HepG2 (cell line): ENCODE measurements around the gene MYL6B. TPM values are rescaled to one million over a fixed set of nuclear protein-coding genes. Genes with fewer than 3 reads are reported as not detected.

Experiments used
- ARID4A ChIP-seq: sonication (generic); formaldehyde crosslinking; IDR thresholded peaks from 2 replicates; pipeline ENCODE4 v1.5.0; 2020; ENCODE audit warnings: mild to moderate bottlenecking, missing genetic modification reagents, borderline replicate concordance
- CEBPB ChIP-seq: IDR thresholded peaks from 2 replicates; pipeline ENCODE4 v1.6.1; 2011; ENCODE audit warnings: low read depth, low read length, improper control_type of control experiment, borderline replicate concordance
- CHCHD3 ChIP-seq: sonication (generic); formaldehyde crosslinking; IDR thresholded peaks from 2 replicates; pipeline ENCODE4 v1.8.0; 2022; ENCODE audit warnings: mild to moderate bottlenecking, missing genetic modification reagents, moderate library complexity
- DMAP1 ChIP-seq: IDR thresholded peaks from 2 replicates; pipeline ENCODE4 v1.6.1; 2016
- GMEB1 ChIP-seq: sonication (generic); formaldehyde crosslinking; IDR thresholded peaks from 2 replicates; pipeline ENCODE4 v1.5.1; 2020; ENCODE audit warnings: missing genetic modification reagents, mild to moderate bottlenecking, borderline replicate concordance
- HHEX ChIP-seq: IDR thresholded peaks from 2 replicates; pipeline ENCODE4 v1.6.1; 2016; ENCODE audit warnings: control low read depth
- MTF2 ChIP-seq: sonication (generic); formaldehyde crosslinking; IDR thresholded peaks from 2 replicates; pipeline ENCODE4 v1.5.0; 2020; ENCODE audit warnings: missing genetic modification reagents, borderline replicate concordance
- NFKB2 ChIP-seq: sonication (generic); formaldehyde crosslinking; IDR thresholded peaks from 2 replicates; pipeline ENCODE4 v1.4.0; 2020; ENCODE audit warnings: missing genetic modification reagents, borderline replicate concordance
- RAD51 ChIP-seq: fragments of 450-650 bp; IDR thresholded peaks from 2 replicates; pipeline ENCODE4 v1.6.1; 2016; ENCODE audit warnings: borderline replicate concordance
- SALL1 ChIP-seq: sonication (generic); formaldehyde crosslinking; IDR thresholded peaks from 2 replicates; pipeline ENCODE4 v1.8.0; 2022; ENCODE audit warnings: mild to moderate bottlenecking, missing genetic modification reagents
- TRIM24 ChIP-seq: sonication (generic); formaldehyde crosslinking; IDR thresholded peaks from 2 replicates; pipeline ENCODE4 v1.8.0; 2022; ENCODE audit warnings: mild to moderate bottlenecking, missing genetic modification reagents
- WIZ ChIP-seq: sonication (generic); formaldehyde crosslinking; IDR thresholded peaks from 2 replicates; pipeline ENCODE4 v1.5.1; 2020; ENCODE audit warnings: mild to moderate bottlenecking, missing genetic modification reagents
- ZFP1 ChIP-seq: IDR thresholded peaks from 2 replicates; pipeline ENCODE4 v1.6.1; 2016
- ZNF121 ChIP-seq: sonication (generic); formaldehyde crosslinking; IDR thresholded peaks from 2 replicates; pipeline ENCODE4 v1.5.0; 2020; ENCODE audit warnings: mild to moderate bottlenecking, missing genetic modification reagents
- ZNF207 ChIP-seq: fragments of 450-650 bp; IDR thresholded peaks from 2 replicates; pipeline ENCODE4 v1.6.1; 2016; ENCODE audit warnings: antibody characterized with exemption, borderline replicate concordance
- ZNF503 ChIP-seq: sonication (generic); formaldehyde crosslinking; IDR thresholded peaks from 2 replicates; pipeline ENCODE4 v1.4.0; 2020; ENCODE audit warnings: missing genetic modification reagents
- ZNF710 ChIP-seq: sonication (generic); formaldehyde crosslinking; IDR thresholded peaks from 2 replicates; pipeline ENCODE4 v1.5.0; 2020; ENCODE audit warnings: mild to moderate bottlenecking, missing genetic modification reagents, borderline replicate concordance
- ZXDC ChIP-seq: sonication (generic); formaldehyde crosslinking; IDR thresholded peaks from 2 replicates; pipeline ENCODE4 v1.5.0; 2020; ENCODE audit warnings: mild to moderate bottlenecking, missing genetic modification reagents
- polyA plus RNA-seq, 8 experiments: library from polyadenylated mRNA; depleted of rRNA in 3 of 8; stranded (reverse) in 7 of 8; unstranded in 1 of 8; fragments of >200 nt; fragmentation: Illumina TruSeq in 4 of 8; extraction: Trizol in 4 of 8; gene quantifications; 2 replicates each; pipeline versions ENCODE4 v1.2.1 to v1.2.3, GENCODE V29; 2011 to 2016; ENCODE audit warnings: low read depth in 4 of 8, missing spikeins in 1 of 8, mixed read lengths in 1 of 8; ENCODE audit not compliant: insufficient read depth in 1 of 8
- total RNA-seq, 5 experiments: library from RNA; depleted of rRNA; stranded (reverse); fragments of >200 nt; fragmentation: Illumina TruSeq; extraction: Trizol; gene quantifications; 2 replicates each; pipeline ENCODE4 v1.2.3, GENCODE V29; 2016; ENCODE audit warnings: low read depth in 1 of 5

Gene MYL6B
- total and polyA plus RNA-seq, 2 of the 13 experiments (the other 11 are each of a cell fraction or from before 2014, with no cell fraction given), result 75.7 to 88.7 TPM

GRCh38 chr12:56206452-56207166, 54.2 kb downstream of the MYL6B start (continued):
- no peak for TF ChIP-seq NFKB2 (CRISPR knock-in tag)
- no peak for TF ChIP-seq ZXDC
- no peak for TF ChIP-seq CHCHD3 (CRISPR knock-in tag)
- TF ChIP-seq MTF2 (CRISPR knock-in tag), result no peak
- TF ChIP-seq TRIM24, result no peak
- no peak for TF ChIP-seq ZNF710 (CRISPR knock-in tag)
- peak; percentile 29; the same call in 1 of the 2 replicates for TF ChIP-seq SALL1 (CRISPR knock-in tag)
- no peak for TF ChIP-seq DMAP1 (CRISPR knock-in tag)
- no peak for TF ChIP-seq CEBPB
- no peak for TF ChIP-seq HHEX (CRISPR knock-in tag)
- no peak for TF ChIP-seq ZNF121
- no peak for TF ChIP-seq GMEB1 (CRISPR knock-in tag)
- no peak for TF ChIP-seq ZNF207
- TF ChIP-seq RAD51, result no peak
- TF ChIP-seq ZNF503 (CRISPR knock-in tag), result no peak
- no peak for TF ChIP-seq ZFP1 (CRISPR knock-in tag)
- TF ChIP-seq WIZ (CRISPR knock-in tag), result no peak
- no peak; the same call in 1 of the 2 replicates for TF ChIP-seq ARID4A (CRISPR knock-in tag)
